DND-41 (cell line): ENCODE data around the gene NECAP2.
A peak's percentile ranks its signal among the peaks of the same experiment; 100 is the strongest.
"Not testable (repeated sequence)": the region's sequence is repeated elsewhere in the genome, so short reads cannot be mapped to it uniquely, and the experiment has no call there.

ENCODE experiments used
- ATAC-seq: fragments of 200-7000 bp; cut with Tn5 transposase; 3 replicates; pipeline ENCODE4 v1.9.1; 2021; ENCODE audit warnings: low read depth; ENCODE audit not compliant: insufficient read depth
- DNase-seq: peaks from one replicate; pipeline ENCODE4 v3.0.0-alpha.2; 2020
- H2AFZ ChIP-seq: 2 replicates; pipeline ENCODE4 v1.6.0; 2012; ENCODE audit warnings: low read depth, low read length
- H3K27ac ChIP-seq: 2 replicates; pipeline ENCODE4 v1.5.1; 2012; ENCODE audit warnings: low read length, inconsistent platforms
- H3K27me3 ChIP-seq: fragments of 200-600 bp; sonication (generic); 2 replicates; pipeline ENCODE4 v1.6.0; 2012; ENCODE audit warnings: low read length, mild to moderate bottlenecking, inconsistent platforms; ENCODE audit not compliant: insufficient read depth, poor library complexity
- H3K36me3 ChIP-seq: 2 replicates; pipeline ENCODE4 v1.5.1; 2012; ENCODE audit warnings: low read length, inconsistent platforms; ENCODE audit not compliant: insufficient read depth
- H3K4me1 ChIP-seq: 2 replicates; pipeline ENCODE4 v1.5.1; 2012; ENCODE audit warnings: mild to moderate bottlenecking, low read length; ENCODE audit not compliant: insufficient read depth
- H3K4me2 ChIP-seq: 2 replicates; pipeline ENCODE4 v1.6.0; 2012; ENCODE audit warnings: mild to moderate bottlenecking, moderate library complexity, low read length, inconsistent platforms; ENCODE audit not compliant: insufficient read depth
- H3K4me3 ChIP-seq, 2 experiments: fragments of 200-600 bp in 1 of 2; shearing (Covaris generic) in 1 of 2; 2 replicates each; pipeline ENCODE4 v1.5.1; 2012 to 2016; ENCODE audit warnings: inconsistent platforms in 2 of 2, low read length in 2 of 2, mild to moderate bottlenecking in 2 of 2, low read depth in 1 of 2, moderate library complexity in 1 of 2
- H3K79me2 ChIP-seq: 2 replicates; pipeline ENCODE4 v1.6.0; 2012; ENCODE audit warnings: low read length, inconsistent platforms; ENCODE audit not compliant: insufficient read depth
- H3K9ac ChIP-seq: 2 replicates; pipeline ENCODE4 v1.6.0; 2012; ENCODE audit warnings: low read depth, mild to moderate bottlenecking, inconsistent platforms, low read length, moderate library complexity
- H3K9me3 ChIP-seq: 2 replicates; pipeline ENCODE4 v1.5.1; 2012; ENCODE audit warnings: low read length, moderate library complexity, mild to moderate bottlenecking, inconsistent platforms; ENCODE audit not compliant: insufficient read depth, severe bottlenecking
- H4K20me1 ChIP-seq: 2 replicates; pipeline ENCODE4 v1.6.0; 2012; ENCODE audit warnings: low read length; ENCODE audit not compliant: insufficient read depth
- EZH2 ChIP-seq: IDR thresholded peaks from 3 replicates; pipeline ENCODE4 v1.6.1; 2012; ENCODE audit warnings: borderline replicate concordance, low read depth, mild to moderate bottlenecking, moderate library complexity, low read length, inconsistent platforms; ENCODE audit not compliant: severe bottlenecking
- TF ChIP-seq, protein P1 (sequence below): IDR thresholded peaks from 2 replicates; pipeline ENCODE4 v1.5.1; 2012; ENCODE audit warnings: borderline replicate concordance, low read length, moderate library complexity, mild to moderate bottlenecking; ENCODE audit not compliant: poor library complexity, severe bottlenecking; ENCODE audit errors: extremely low read depth

Gene NECAP2

DNA sequence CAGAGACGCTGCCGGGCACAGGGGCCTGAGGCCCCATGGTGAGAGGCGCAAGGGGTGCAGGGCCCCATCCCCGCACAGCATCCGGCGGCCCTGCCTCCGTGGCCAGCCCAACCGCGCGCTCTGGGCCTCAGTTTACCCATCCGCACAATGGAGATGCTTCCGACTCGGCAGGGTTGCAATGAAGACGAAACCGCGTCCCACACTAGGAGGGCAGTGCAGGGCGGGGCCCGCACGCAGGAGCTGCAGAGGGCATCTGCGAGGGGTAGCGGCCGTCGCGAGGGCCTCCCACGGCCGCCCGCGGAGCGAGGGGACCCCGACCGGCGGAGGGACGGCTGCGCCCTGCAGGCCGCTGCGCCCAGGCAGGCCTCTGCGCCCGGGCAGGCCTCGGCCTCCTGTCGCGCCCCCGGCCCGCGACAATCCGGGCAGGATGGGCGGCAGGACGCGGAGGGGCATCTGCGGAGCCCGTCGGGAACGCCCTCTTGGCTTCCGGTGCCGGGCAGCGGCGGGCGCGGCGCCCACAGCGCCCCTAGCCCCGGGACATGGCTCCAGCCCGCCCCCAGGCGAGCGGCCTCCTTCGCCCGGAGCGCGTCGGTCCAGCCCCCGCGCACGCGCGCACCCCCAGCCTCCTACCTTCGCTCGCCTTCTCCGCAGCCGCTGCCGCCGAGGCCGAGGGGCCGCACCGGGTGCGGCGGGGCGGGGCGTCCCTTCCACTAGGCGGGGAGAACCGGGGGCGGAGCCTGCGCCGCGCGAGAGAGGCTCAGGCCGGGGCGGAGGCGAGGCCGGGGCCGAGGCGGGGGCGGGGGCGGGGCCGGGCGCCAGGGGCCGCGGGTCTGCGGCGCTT, 58.3 kb downstream of the NECAP2 start:
- TF ChIP-seq, protein P1, sequence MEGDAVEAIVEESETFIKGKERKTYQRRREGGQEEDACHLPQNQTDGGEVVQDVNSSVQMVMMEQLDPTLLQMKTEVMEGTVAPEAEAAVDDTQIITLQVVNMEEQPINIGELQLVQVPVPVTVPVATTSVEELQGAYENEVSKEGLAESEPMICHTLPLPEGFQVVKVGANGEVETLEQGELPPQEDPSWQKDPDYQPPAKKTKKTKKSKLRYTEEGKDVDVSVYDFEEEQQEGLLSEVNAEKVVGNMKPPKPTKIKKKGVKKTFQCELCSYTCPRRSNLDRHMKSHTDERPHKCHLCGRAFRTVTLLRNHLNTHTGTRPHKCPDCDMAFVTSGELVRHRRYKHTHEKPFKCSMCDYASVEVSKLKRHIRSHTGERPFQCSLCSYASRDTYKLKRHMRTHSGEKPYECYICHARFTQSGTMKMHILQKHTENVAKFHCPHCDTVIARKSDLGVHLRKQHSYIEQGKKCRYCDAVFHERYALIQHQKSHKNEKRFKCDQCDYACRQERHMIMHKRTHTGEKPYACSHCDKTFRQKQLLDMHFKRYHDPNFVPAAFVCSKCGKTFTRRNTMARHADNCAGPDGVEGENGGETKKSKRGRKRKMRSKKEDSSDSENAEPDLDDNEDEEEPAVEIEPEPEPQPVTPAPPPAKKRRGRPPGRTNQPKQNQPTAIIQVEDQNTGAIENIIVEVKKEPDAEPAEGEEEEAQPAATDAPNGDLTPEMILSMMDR, result peak; percentile 39
- no peak for TF ChIP-seq EZH2
- peak overlapping the region; percentile 60 for H3K9ac ChIP-seq
- H2AFZ ChIP-seq, result peak overlapping the region; percentile 91

DNA sequence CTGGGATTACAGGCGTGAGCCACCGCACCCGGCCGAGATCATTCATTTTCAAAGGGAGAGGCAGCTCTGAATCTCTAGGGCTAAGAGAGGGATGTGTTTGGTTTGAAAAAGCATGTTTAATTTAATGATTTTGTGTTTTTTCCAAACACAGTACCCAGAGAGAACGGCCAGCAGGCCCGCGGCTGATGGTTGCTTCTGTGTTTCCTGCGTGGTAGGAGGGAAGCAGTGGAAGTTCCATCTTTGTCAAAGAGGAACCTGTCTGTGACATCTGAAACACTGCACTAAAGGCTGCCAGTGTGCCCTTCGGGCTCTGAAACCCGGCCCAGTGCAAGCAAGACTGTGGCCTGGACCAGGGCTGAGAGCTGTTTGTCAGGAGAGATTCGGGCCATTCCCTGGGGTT, 59.9 kb downstream of the NECAP2 start:
- H3K4me2 ChIP-seq, H4K20me1 ChIP-seq, H3K27me3 ChIP-seq, H3K4me3 ChIP-seq, ATAC-seq, DNase-seq, H3K9me3 ChIP-seq, H3K27ac ChIP-seq, H3K79me2 ChIP-seq, H2AFZ ChIP-seq, H3K36me3 ChIP-seq, H3K9ac ChIP-seq: not testable (repeated sequence)
- peaks cover 23% of the 10 kb centered on the region for H3K4me1 ChIP-seq

More for the DNA sequence above, 58.3 kb downstream of the NECAP2 start:
- Histone ChIP-seq H3K27ac (peak overlapping the region; percentile 69), H3K9me3 (no peaks in the 10 kb centered on the region), H3K27me3 (no peaks in the 10 kb centered on the region), H4K20me1 (no peaks in the 10 kb centered on the region), H3K4me3 (peak overlapping the region; percentile 17 to 56; a peak in 3 of 4 replicates), H3K4me2 (peak overlapping the region; percentile 86), H3K4me1 (peaks cover 23% of the 10 kb centered on the region), H3K36me3 (no peaks in the 10 kb centered on the region), H3K79me2 (peaks cover 7% of the 10 kb centered on the region; the same call in 1 of the 2 replicates)
- peak; percentile 91 for ATAC-seq
- peak; percentile 92 for DNase-seq

DNA sequence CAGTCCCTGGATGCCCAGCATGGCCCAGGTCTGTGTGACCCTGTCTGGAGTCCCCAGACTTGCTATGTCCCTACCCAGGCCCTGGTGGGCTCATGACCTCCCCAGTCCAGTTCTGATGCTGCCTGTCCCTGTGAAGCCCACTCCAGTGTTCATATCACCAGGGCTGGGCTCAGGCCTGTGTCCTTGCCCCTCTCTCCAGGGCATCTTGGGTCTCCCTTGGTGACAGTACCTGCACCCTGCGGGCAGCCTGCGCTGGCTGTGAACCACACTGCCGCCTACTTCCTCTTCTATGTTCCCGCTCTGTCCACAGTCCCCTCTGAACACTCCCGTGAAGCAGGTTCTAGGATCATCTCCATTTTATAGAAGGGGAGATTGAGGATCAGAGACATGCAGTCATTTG, 60.5 kb downstream of the NECAP2 start:
- not testable (repeated sequence) for H3K4me2 ChIP-seq, H3K36me3 ChIP-seq, H3K9ac ChIP-seq, DNase-seq, H3K27me3 ChIP-seq, H4K20me1 ChIP-seq, H2AFZ ChIP-seq, H3K27ac ChIP-seq, H3K79me2 ChIP-seq, H3K9me3 ChIP-seq, H3K4me3 ChIP-seq, ATAC-seq
- H3K4me1 ChIP-seq, result peaks cover 23% of the 10 kb centered on the region

DNA sequence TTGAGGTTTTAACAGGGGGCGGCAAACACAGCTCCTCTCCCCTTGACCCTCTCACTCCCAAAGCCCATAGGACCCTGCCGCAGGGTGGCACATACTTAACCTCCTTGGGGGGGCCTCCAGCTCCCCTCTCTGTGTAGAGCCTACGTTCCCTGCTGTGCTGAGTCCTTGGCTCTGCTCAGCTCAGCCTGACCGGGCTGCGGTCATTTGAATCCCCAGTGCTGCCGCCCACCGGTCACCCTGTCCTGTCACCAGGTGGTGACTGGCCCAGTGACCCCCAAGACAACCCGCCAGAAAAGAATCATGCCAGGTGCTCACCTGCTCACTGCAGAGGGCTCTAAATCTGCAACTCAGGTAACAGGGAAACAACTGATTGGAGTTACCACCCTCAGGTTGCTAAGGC, 60.9 kb downstream of the NECAP2 start:
- not testable (repeated sequence) for H2AFZ ChIP-seq, H3K27me3 ChIP-seq, DNase-seq, H3K27ac ChIP-seq, H3K4me3 ChIP-seq, H3K9ac ChIP-seq, ATAC-seq, H3K79me2 ChIP-seq, H4K20me1 ChIP-seq, H3K36me3 ChIP-seq, H3K4me2 ChIP-seq, H3K9me3 ChIP-seq
- H3K4me1 ChIP-seq, result peaks cover 23% of the 10 kb centered on the region

DNA sequence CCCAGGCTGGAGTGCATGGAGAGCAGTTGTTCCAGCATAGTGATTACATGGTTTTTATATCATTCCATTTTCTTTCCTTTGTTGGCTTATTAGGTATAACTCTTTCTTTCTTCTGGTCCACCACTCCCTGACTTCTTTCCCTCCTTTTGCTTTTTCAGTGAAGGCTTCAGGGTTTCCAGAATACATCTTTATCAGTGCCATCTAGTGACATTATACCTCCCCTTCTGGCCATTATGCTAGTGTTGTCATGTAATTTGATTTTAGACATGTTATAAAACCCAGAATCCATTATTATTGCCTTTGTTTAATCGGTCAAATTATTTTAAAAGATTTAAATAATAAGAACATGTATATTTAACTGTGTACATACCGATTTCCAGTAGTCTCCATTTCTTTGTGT, 63.0 kb downstream of the NECAP2 start:
- Histone ChIP-seq H3K4me2 (no peak overlapping the region), H3K36me3 (no peaks in the 10 kb centered on the region), H3K4me1 (peaks cover 14% of the 10 kb centered on the region), H3K79me2 (peaks cover 2% of the 10 kb centered on the region; the same call in 1 of the 2 replicates), H3K27me3 (no peaks in the 10 kb centered on the region), H3K9ac (no peak overlapping the region), H3K9me3 (peaks cover 5% of the 10 kb centered on the region), H4K20me1 (no peaks in the 10 kb centered on the region), H3K27ac (no peak overlapping the region), H3K4me3 (no peak overlapping the region), H2AFZ (no peak overlapping the region)
- ATAC-seq (no peak), DNase-seq (no peak)
- TF ChIP-seq, protein P1, result no peak
- TF ChIP-seq EZH2, result no peak

DNA sequence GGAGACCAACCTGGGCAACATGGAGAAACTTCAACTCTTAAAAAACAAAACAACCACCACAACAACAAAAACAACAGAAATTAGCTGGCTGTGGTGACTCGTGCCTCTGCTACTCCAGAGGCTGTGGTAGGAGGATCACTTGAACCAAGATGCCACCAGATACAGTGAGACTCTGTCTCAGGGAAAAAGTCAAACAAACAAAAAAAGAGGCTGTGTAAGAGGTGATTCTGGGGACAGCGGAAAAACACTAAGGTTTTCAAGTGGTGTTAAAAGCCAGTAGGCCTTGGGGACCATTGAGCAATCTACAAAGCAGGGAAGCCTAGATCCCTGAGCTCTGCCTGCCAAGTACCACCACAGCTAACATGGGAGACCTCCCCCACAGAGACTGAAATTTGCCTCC, 65.3 kb downstream of the NECAP2 start:
- not testable (repeated sequence) for DNase-seq, H4K20me1 ChIP-seq, H3K79me2 ChIP-seq, H3K9ac ChIP-seq, H3K9me3 ChIP-seq, H3K4me1 ChIP-seq, H3K27ac ChIP-seq, H3K4me2 ChIP-seq, H3K36me3 ChIP-seq, H3K27me3 ChIP-seq, H3K4me3 ChIP-seq, H2AFZ ChIP-seq, ATAC-seq
